ENCODE data around the gene SRRM4. TPM values are rescaled to one million over a fixed set of nuclear protein-coding genes. Genes with fewer than 3 reads are reported as not detected.

Gene SRRM4
- total RNA-seq, 2 experiments from 2014 or later: not detected

GRCh38 chr12:118959985-118960560 is 21.3 kb upstream of the SRRM4 start:
- CTCF ChIA-PET: no interaction called here
- intact Hi-C loops (cut with micrococcal nuclease): no loop called here
- DNase-seq: no peak
- Mint-ChIP-seq H3K27me3 (no peaks in the 10 kb centered on the region), H3K27ac (no peak overlapping the region), H3K4me3 (no peak overlapping the region), H3K9me3 (peaks cover 6% of the 10 kb centered on the region), H3K36me3 (ENCODE audit: low read depth) (no peaks in the 10 kb centered on the region), H3K4me1 (ENCODE audit: low read depth) (no peaks in the 10 kb centered on the region)
- no peak for ATAC-seq
- no peak for TF ChIP-seq CTCF (IDR thresholded peaks at IDR 0.05)
- POLR2A ChIA-PET: no interaction called here

- Mint-ChIP-seq H3K27me3 (no peaks in the 10 kb centered on the region), H3K36me3 (ENCODE audit: low read depth) (no peaks in the 10 kb centered on the region), H3K4me3 (no peak overlapping the region), H3K4me1 (ENCODE audit: low read depth) (no peaks in the 10 kb centered on the region), H3K27ac (no peak overlapping the region), H3K9me3 (peaks cover 4% of the 10 kb centered on the region)
- ChIA-PET CTCF (no interaction called here), POLR2A (no interaction called here)
- DNase-seq (no peak), ATAC-seq (no peak)
- intact Hi-C loops (cut with micrococcal nuclease): no loop called here
- TF ChIP-seq CTCF (IDR thresholded peaks at IDR 0.05): no peak
Measured at GRCh38 chr12:118960865-118961264, 20.5 kb upstream of the SRRM4 start.

- Mint-ChIP-seq H3K27me3 (no peaks in the 10 kb centered on the region), H3K9me3 (peaks cover 4% of the 10 kb centered on the region), H3K36me3 (ENCODE audit: low read depth) (no peaks in the 10 kb centered on the region), H3K4me1 (ENCODE audit: low read depth) (no peaks in the 10 kb centered on the region), H3K4me3 (no peak overlapping the region), H3K27ac (no peak overlapping the region)
- ChIA-PET POLR2A (no interaction called here), CTCF (interaction anchor here (1.4 kb wide), 1 partner anchor 14 kb away, joined by 4 read pairs; no protein-coding TSS in a partner anchor)
- DNase-seq: no peak
- no peak for ATAC-seq
- intact Hi-C loops (cut with micrococcal nuclease): no loop called here
- no peak for TF ChIP-seq CTCF (IDR thresholded peaks at IDR 0.05)
Measured at GRCh38 chr12:118964988-118965387, 16.4 kb upstream of the SRRM4 start.

- POLR2A ChIA-PET: no interaction called here
Measured at GRCh38 chr12:118970856-118971255, 10.5 kb upstream of the SRRM4 start.

GRCh38 chr12:118972982-118973381 is 8.4 kb upstream of the SRRM4 start:
- H3K27me3 Mint-ChIP-seq: peaks cover 1% of the 10 kb centered on the region
- POLR2A ChIA-PET: no interaction called here
- intact Hi-C loops (cut with micrococcal nuclease): no loop called here
- H3K9me3 Mint-ChIP-seq: no peaks in the 10 kb centered on the region
- no peaks in the 10 kb centered on the region for H3K4me1 Mint-ChIP-seq (ENCODE audit: low read depth)
- CTCF ChIA-PET: no interaction called here
- DNase-seq (no peak), ATAC-seq (no peak)
- H3K4me3 Mint-ChIP-seq: no peak overlapping the region
- no peaks in the 10 kb centered on the region for H3K36me3 Mint-ChIP-seq (ENCODE audit: low read depth)
- no peak overlapping the region for H3K27ac Mint-ChIP-seq
- TF ChIP-seq CTCF (IDR thresholded peaks at IDR 0.05): no peak

More at GRCh38 chr12:118970856-118971255, 10.5 kb upstream of the SRRM4 start:
- CTCF ChIA-PET: no interaction called here
- H3K27ac Mint-ChIP-seq: no peak overlapping the region
- ATAC-seq: no peak
- no peaks in the 10 kb centered on the region for H3K36me3 Mint-ChIP-seq (ENCODE audit: low read depth)
- intact Hi-C loops (cut with micrococcal nuclease): no loop called here
- no peaks in the 10 kb centered on the region for H3K27me3 Mint-ChIP-seq
- no peaks in the 10 kb centered on the region for H3K9me3 Mint-ChIP-seq
- no peaks in the 10 kb centered on the region for H3K4me1 Mint-ChIP-seq (ENCODE audit: low read depth)
- DNase-seq: no peak
- no peak for TF ChIP-seq CTCF (IDR thresholded peaks at IDR 0.05)
- no peak overlapping the region for H3K4me3 Mint-ChIP-seq

Data from activated CD8-positive, alpha-beta T cell treated with anti-CD3 and anti-CD28 coated beads for 36 hours (primary cell).